Neural progenitor cell (in vitro differentiated cells): ENCODE results near the gene SCP2.

Experiments
- EZH2 ChIP-seq: fragments of 200-600 bp; sonication (generic); IDR thresholded peaks from 2 replicates; pipeline ENCODE4 v1.6.1; 2017; ENCODE audit warnings: antibody characterized with exemption, mild to moderate bottlenecking, moderate library complexity
- TF ChIP-seq, protein P1 (sequence below): fragments of 200-600 bp; sonication (generic); IDR thresholded peaks from 2 replicates; pipeline ENCODE4 v1.5.1; 2017; ENCODE audit warnings: antibody characterized with exemption, mild to moderate bottlenecking

DNA sequence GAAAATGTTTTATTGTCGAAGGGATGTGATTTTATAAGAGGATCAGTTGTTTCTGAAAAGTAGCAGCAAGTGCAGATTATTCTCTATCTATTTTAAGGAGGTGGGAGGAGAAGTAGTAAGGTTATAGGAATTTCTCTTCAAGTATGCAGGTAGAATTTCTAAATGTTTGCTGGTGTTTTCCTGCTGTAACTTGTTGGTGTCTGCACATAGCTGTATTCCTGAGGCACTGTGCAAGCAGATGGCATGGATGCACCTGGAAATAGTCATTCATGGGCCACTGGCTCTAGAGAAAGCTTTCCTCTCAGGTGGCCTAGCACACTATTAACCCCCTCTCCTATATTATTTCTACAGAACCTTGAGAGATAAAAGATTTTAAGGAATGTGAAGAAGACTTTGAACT, 104.7 kb downstream of the SCP2 start:
- TF ChIP-seq, protein P1, sequence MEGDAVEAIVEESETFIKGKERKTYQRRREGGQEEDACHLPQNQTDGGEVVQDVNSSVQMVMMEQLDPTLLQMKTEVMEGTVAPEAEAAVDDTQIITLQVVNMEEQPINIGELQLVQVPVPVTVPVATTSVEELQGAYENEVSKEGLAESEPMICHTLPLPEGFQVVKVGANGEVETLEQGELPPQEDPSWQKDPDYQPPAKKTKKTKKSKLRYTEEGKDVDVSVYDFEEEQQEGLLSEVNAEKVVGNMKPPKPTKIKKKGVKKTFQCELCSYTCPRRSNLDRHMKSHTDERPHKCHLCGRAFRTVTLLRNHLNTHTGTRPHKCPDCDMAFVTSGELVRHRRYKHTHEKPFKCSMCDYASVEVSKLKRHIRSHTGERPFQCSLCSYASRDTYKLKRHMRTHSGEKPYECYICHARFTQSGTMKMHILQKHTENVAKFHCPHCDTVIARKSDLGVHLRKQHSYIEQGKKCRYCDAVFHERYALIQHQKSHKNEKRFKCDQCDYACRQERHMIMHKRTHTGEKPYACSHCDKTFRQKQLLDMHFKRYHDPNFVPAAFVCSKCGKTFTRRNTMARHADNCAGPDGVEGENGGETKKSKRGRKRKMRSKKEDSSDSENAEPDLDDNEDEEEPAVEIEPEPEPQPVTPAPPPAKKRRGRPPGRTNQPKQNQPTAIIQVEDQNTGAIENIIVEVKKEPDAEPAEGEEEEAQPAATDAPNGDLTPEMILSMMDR = no peak
- TF ChIP-seq EZH2 = no peak
